Measurements from ENCODE around the gene SCGB1A1. TPM values are rescaled to one million over a fixed set of nuclear protein-coding genes. Genes with fewer than 3 reads are reported as not detected.
A peak's percentile ranks its signal among the peaks of the same experiment; 100 is the strongest.

SCGB1A1 gene
- total RNA-seq, 1 donor from 2014 or later, result not detected

DNA sequence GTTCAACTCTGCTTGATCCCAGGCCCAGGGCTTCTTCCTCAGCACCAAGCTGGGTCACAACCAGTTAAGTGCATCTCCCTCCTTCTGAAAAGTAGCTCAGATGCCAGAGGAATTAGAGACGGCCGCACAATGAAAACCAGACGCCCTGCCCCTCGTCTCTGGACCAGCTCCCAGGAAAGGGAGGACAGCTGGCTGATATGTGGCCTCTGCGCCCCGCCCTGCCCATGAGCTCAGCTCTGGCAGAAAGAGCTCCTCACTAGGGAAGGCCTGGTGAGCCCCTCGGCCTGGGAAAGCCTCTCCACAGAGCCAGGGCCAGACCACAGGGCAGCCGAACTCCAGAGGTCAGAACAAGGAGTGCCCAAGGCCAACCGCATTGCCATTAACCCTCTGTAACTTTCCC is 18.1 kb upstream of the SCGB1A1 start:
- Mint-ChIP-seq H3K4me3 (no peak overlapping the region), H3K4me1 (ENCODE audit: low read depth) (peaks cover 25% of the 10 kb centered on the region), H3K36me3 (ENCODE audit: low read depth) (peaks cover 1% of the 10 kb centered on the region), H3K27me3 (ENCODE audit: insufficient read depth) (peaks cover 6% of the 10 kb centered on the region), H3K27ac (no peak overlapping the region), H3K9me3 (no peaks in the 10 kb centered on the region)
- no peak for DNase-seq (ENCODE audit: low spot score)
- intact Hi-C loops (cut with micrococcal nuclease), result no loop called here

DNA sequence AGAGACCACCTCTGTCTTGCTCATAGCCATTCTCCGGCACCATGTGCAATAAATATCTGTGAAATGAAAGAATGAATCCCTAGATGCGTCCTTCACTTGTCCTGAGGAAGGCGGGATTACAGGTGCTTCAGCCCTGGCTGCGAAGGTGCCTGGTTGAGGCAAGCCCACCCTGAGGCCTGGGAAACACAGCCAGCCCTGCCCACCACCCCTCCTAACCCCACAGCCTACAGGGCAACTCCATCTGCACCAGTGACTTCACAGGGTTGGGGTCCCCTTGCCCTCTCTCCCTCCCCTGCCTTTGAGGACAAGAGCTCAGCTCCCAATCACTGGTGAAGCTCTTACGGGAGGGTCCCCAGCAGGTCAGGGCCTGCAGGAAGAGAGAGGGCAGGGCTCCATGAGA is 17.5 kb upstream of the SCGB1A1 start:
- H3K4me1 Mint-ChIP-seq (ENCODE audit: low read depth), result peaks cover 25% of the 10 kb centered on the region
- intact Hi-C loops (cut with micrococcal nuclease), result no loop called here
- H3K27ac Mint-ChIP-seq, result peak overlapping the region; percentile 77
- no peaks in the 10 kb centered on the region for H3K9me3 Mint-ChIP-seq
- H3K36me3 Mint-ChIP-seq (ENCODE audit: low read depth), result peaks cover 1% of the 10 kb centered on the region
- H3K27me3 Mint-ChIP-seq (ENCODE audit: insufficient read depth), result peaks cover 6% of the 10 kb centered on the region
- DNase-seq (ENCODE audit: low spot score), result no peak
- H3K4me3 Mint-ChIP-seq, result peak overlapping the region; percentile 69

GRCh38 chr11:62401811-62402210 is 17.0 kb upstream of the SCGB1A1 start:
- peaks cover 25% of the 10 kb centered on the region for H3K4me1 Mint-ChIP-seq (ENCODE audit: low read depth)
- peaks cover 6% of the 10 kb centered on the region for H3K27me3 Mint-ChIP-seq (ENCODE audit: insufficient read depth)
- H3K27ac Mint-ChIP-seq, result peak overlapping the region; percentile 77
- H3K9me3 Mint-ChIP-seq, result no peaks in the 10 kb centered on the region
- DNase-seq (ENCODE audit: low spot score), result no peak
- intact Hi-C loops (cut with micrococcal nuclease), result loop anchor here (1.0 kb wide), 1 partner anchor 25 kb away; no protein-coding TSS in a partner anchor
- peak overlapping the region; percentile 69 for H3K4me3 Mint-ChIP-seq
- peaks cover 1% of the 10 kb centered on the region for H3K36me3 Mint-ChIP-seq (ENCODE audit: low read depth)

GRCh38 chr11:62402226-62402959 is 16.4 kb upstream of the SCGB1A1 start:
- peak overlapping the region; percentile 77 for H3K27ac Mint-ChIP-seq
- DNase-seq (ENCODE audit: low spot score), result peak; percentile 45
- peaks cover 25% of the 10 kb centered on the region for H3K4me1 Mint-ChIP-seq (ENCODE audit: low read depth)
- intact Hi-C loops (cut with micrococcal nuclease), result loop anchor here (1.0 kb wide), 1 partner anchor 25 kb away; no protein-coding TSS in a partner anchor
- H3K36me3 Mint-ChIP-seq (ENCODE audit: low read depth), result peaks cover 1% of the 10 kb centered on the region
- H3K27me3 Mint-ChIP-seq (ENCODE audit: insufficient read depth), result peaks cover 6% of the 10 kb centered on the region
- peak overlapping the region; percentile 69 for H3K4me3 Mint-ChIP-seq
- no peaks in the 10 kb centered on the region for H3K9me3 Mint-ChIP-seq

DNA sequence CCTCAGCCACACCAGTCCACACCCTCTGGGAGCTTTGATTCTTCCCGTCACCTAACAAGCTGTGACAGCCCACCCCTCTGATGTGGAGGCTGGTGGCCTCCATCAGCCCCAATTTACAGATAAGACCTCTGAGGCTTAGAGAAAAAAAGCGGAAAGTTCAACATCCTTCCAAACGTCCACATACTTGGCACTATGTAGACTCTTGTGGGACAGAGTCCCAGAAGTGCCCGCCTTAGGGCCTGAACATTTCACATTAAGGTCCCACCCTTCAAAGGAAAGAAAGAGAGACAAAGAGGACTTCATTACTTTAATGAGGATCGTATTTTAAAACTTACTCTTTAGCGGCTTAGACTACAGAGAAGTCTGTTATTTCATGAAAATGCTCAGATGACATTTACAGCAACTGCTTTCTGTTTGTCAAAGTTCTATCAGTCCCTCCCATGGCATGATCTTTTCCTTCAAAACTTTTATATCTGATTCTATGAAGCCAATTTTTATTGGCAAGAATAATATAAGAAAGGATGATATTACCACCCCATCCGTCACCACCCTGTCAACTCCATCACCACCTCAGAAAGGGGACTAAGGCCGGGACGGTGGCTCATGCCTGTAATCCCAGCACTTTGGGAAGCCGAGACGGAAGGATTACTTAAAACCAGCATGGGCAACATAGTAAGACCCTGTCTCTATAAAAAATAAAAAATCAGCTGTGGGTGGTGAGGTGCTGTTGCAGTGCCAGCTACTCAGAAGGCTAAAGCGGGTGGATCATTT is 15.7 kb upstream of the SCGB1A1 start:
- intact Hi-C loops (cut with micrococcal nuclease), result loop anchor here (1.0 kb wide), 1 partner anchor 24 kb away; no protein-coding TSS in a partner anchor
- H3K4me3 Mint-ChIP-seq, result peak overlapping the region; percentile 69

DNA sequence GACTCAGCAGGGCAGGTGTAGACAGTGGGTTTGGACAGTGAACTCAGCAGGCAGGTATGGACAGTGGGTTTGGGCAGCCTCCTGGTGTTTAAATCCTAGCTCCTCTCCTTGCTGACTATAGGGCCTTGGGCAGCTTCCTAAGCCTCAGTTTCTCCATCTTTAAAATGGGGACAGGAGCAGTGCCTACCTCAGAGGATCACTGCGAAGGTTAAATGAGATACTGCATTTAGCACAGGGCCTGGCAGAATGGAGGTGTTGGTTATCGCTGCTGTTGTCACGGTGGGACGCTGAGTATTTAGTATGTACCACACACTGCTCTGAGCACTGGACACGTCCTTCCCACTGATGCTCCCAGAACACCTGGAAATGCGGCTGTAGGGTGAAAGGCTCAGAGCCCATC is 14.4 kb upstream of the SCGB1A1 start:
- Mint-ChIP-seq H3K9me3 (no peaks in the 10 kb centered on the region), H3K27me3 (ENCODE audit: insufficient read depth) (peaks cover 6% of the 10 kb centered on the region), H3K4me1 (ENCODE audit: low read depth) (peaks cover 25% of the 10 kb centered on the region), H3K27ac (peak overlapping the region; percentile 15), H3K4me3 (no peak overlapping the region), H3K36me3 (ENCODE audit: low read depth) (no peaks in the 10 kb centered on the region)
- intact Hi-C loops (cut with micrococcal nuclease), result no loop called here
- DNase-seq (ENCODE audit: low spot score), result no peak

More for the DNA sequence above, 15.7 kb upstream of the SCGB1A1 start:
- H3K27ac Mint-ChIP-seq, result peak overlapping the region; percentile 77
- no peak for DNase-seq (ENCODE audit: low spot score)
- H3K9me3 Mint-ChIP-seq, result no peaks in the 10 kb centered on the region
- H3K27me3 Mint-ChIP-seq (ENCODE audit: insufficient read depth), result peaks cover 6% of the 10 kb centered on the region
- peaks cover 1% of the 10 kb centered on the region for H3K36me3 Mint-ChIP-seq (ENCODE audit: low read depth)
- peaks cover 25% of the 10 kb centered on the region for H3K4me1 Mint-ChIP-seq (ENCODE audit: low read depth)

GRCh38 chr11:62404901-62405300 is 13.9 kb upstream of the SCGB1A1 start:
- intact Hi-C loops (cut with micrococcal nuclease), result no loop called here
- Mint-ChIP-seq H3K4me3 (no peak overlapping the region), H3K4me1 (ENCODE audit: low read depth) (peaks cover 25% of the 10 kb centered on the region), H3K36me3 (ENCODE audit: low read depth) (no peaks in the 10 kb centered on the region), H3K27me3 (ENCODE audit: insufficient read depth) (peaks cover 6% of the 10 kb centered on the region), H3K9me3 (no peaks in the 10 kb centered on the region), H3K27ac (peak overlapping the region; percentile 15)
- DNase-seq (ENCODE audit: low spot score), result no peak

DNA sequence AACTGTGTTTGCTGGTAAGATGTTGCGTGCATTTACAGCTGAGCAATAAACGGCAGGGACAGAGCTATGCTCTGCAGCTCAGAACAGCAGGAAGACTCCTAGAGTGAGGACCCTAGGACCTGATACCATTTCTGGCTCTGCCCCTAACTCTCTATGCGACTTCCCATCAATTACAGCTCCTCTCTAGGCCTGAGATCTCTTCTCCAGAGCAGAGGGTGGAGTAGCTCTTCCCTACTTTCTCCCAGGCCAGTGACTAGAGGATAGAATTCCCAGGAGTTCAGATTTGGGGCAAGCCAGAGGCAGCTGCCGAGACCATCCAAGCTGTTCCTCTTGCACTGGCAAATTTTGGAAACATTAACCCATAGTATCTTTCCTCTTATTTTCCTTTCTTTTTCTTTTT is 12.8 kb upstream of the SCGB1A1 start:
- H3K4me1 Mint-ChIP-seq (ENCODE audit: low read depth), result peaks cover 25% of the 10 kb centered on the region
- H3K27ac Mint-ChIP-seq, result no peak overlapping the region
- intact Hi-C loops (cut with micrococcal nuclease), result no loop called here
- no peaks in the 10 kb centered on the region for H3K36me3 Mint-ChIP-seq (ENCODE audit: low read depth)
- H3K9me3 Mint-ChIP-seq, result no peaks in the 10 kb centered on the region
- DNase-seq (ENCODE audit: low spot score), result no peak
- peaks cover 6% of the 10 kb centered on the region for H3K27me3 Mint-ChIP-seq (ENCODE audit: insufficient read depth)
- H3K4me3 Mint-ChIP-seq, result no peak overlapping the region

DNA sequence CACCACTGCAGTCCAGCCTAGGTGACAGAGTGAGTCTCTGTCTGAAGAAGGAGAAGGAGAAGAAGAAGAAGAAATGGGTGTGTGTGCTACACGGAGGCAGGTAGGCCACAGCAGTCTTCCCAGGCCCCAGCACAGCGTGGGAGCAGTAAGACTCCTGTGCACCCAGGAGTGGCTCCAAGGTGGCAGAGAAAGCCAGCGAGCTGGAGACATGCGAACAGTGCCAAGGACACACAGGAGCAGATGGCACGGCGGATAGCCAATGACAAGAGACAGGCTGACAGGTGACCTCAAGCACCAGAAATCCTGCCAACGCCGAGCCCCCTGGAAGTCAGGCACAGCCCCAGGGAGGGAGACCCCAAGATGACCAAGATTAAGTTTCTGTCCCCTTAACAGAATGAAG is 9.0 kb upstream of the SCGB1A1 start:
- no peaks in the 10 kb centered on the region for H3K27me3 Mint-ChIP-seq (ENCODE audit: insufficient read depth)
- no peaks in the 10 kb centered on the region for H3K4me1 Mint-ChIP-seq (ENCODE audit: low read depth)
- H3K4me3 Mint-ChIP-seq, result no peak overlapping the region
- intact Hi-C loops (cut with micrococcal nuclease), result no loop called here
- no peak overlapping the region for H3K27ac Mint-ChIP-seq
- H3K36me3 Mint-ChIP-seq (ENCODE audit: low read depth), result no peaks in the 10 kb centered on the region
- DNase-seq (ENCODE audit: low spot score), result no peak
- no peaks in the 10 kb centered on the region for H3K9me3 Mint-ChIP-seq

DNA sequence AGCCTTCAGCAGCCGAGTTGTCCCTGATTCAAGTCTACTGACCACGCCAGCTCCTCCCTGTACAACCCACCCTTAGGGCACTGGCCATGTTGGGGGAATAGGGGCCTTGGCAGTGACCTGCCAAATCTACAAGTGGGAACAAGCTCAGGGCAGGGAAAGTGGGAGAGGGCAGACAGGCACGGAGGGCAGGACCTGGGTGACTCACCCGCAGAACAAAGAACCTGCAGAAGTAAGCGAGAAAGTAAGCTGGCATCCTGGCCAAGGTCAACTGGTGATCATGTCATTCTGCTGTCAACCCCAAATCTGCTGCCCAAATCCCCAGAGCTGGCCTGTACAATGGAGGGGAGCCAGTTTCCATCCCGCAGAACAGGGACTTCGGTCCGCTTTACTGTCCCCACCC is 7.9 kb upstream of the SCGB1A1 start:
- Mint-ChIP-seq H3K9me3 (no peaks in the 10 kb centered on the region), H3K27ac (no peak overlapping the region), H3K4me3 (no peak overlapping the region)

DNA sequence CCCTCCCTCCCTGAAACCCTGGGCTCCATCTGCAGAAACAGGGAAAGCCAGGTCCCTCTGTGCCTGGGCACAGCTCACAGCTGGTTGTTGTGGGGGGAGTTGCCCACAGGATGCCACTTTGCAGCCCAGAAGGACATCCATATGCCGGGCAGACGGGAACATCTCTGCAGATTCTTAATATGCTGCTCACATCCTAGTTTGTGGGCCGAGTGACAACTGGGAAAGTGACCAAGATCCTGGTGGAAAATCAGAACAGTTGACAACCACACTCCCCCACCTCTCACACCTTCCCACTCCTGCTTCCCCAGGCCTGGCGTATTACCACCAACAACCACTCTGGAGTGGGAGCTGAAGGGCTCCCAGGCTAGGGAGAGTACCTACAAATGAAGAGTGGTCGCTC is 7.3 kb upstream of the SCGB1A1 start:
- H3K27me3 Mint-ChIP-seq (ENCODE audit: insufficient read depth), result no peaks in the 10 kb centered on the region
- no peaks in the 10 kb centered on the region for H3K4me1 Mint-ChIP-seq (ENCODE audit: low read depth)
- H3K27ac Mint-ChIP-seq, result no peak overlapping the region
- no peaks in the 10 kb centered on the region for H3K36me3 Mint-ChIP-seq (ENCODE audit: low read depth)
- intact Hi-C loops (cut with micrococcal nuclease), result no loop called here
- no peak overlapping the region for H3K4me3 Mint-ChIP-seq
- no peak for DNase-seq (ENCODE audit: low spot score)
- no peaks in the 10 kb centered on the region for H3K9me3 Mint-ChIP-seq

More for the DNA sequence above, 7.9 kb upstream of the SCGB1A1 start:
- intact Hi-C loops (cut with micrococcal nuclease), result no loop called here
- no peaks in the 10 kb centered on the region for H3K27me3 Mint-ChIP-seq (ENCODE audit: insufficient read depth)
- DNase-seq (ENCODE audit: low spot score), result no peak
- H3K4me1 Mint-ChIP-seq (ENCODE audit: low read depth), result no peaks in the 10 kb centered on the region
- H3K36me3 Mint-ChIP-seq (ENCODE audit: low read depth), result no peaks in the 10 kb centered on the region

- intact Hi-C loops (cut with micrococcal nuclease), result no loop called here
- Mint-ChIP-seq H3K4me1 (ENCODE audit: low read depth) (no peaks in the 10 kb centered on the region), H3K4me3 (no peak overlapping the region), H3K36me3 (ENCODE audit: low read depth) (no peaks in the 10 kb centered on the region), H3K27ac (no peak overlapping the region), H3K27me3 (ENCODE audit: insufficient read depth) (no peaks in the 10 kb centered on the region), H3K9me3 (no peaks in the 10 kb centered on the region)
- no peak for DNase-seq (ENCODE audit: low spot score)
These were observed 5.7 kb upstream of the SCGB1A1 start for GRCh38 chr11:62413060-62413696.

- H3K36me3 Mint-ChIP-seq (ENCODE audit: low read depth), result no peaks in the 10 kb centered on the region
- no peak for DNase-seq (ENCODE audit: low spot score)
- no peaks in the 10 kb centered on the region for H3K27me3 Mint-ChIP-seq (ENCODE audit: insufficient read depth)
- no peak overlapping the region for H3K4me3 Mint-ChIP-seq
- H3K4me1 Mint-ChIP-seq (ENCODE audit: low read depth), result no peaks in the 10 kb centered on the region
- no peak overlapping the region for H3K27ac Mint-ChIP-seq
- intact Hi-C loops (cut with micrococcal nuclease), result no loop called here
- H3K9me3 Mint-ChIP-seq, result no peaks in the 10 kb centered on the region
These were observed 2.2 kb upstream of the SCGB1A1 start for GRCh38 chr11:62416596-62416995.
